Activated effector memory CD4-positive, alpha-beta T cell treated with anti-CD3 and anti-CD28 coated beads, Interleukin-2, amount 50 U/mL, for 16 hours (primary cell): ENCODE data around the gene GABRA5.
"Not testable (repeated sequence)": the region's sequence is repeated elsewhere in the genome, so short reads cannot be mapped to it uniquely, and the experiment has no call there.

Experiments
- DNase-seq: peaks from one replicate; pipeline ENCODE4 v3.0.0-alpha.2; 2020

GABRA5 gene

DNA sequence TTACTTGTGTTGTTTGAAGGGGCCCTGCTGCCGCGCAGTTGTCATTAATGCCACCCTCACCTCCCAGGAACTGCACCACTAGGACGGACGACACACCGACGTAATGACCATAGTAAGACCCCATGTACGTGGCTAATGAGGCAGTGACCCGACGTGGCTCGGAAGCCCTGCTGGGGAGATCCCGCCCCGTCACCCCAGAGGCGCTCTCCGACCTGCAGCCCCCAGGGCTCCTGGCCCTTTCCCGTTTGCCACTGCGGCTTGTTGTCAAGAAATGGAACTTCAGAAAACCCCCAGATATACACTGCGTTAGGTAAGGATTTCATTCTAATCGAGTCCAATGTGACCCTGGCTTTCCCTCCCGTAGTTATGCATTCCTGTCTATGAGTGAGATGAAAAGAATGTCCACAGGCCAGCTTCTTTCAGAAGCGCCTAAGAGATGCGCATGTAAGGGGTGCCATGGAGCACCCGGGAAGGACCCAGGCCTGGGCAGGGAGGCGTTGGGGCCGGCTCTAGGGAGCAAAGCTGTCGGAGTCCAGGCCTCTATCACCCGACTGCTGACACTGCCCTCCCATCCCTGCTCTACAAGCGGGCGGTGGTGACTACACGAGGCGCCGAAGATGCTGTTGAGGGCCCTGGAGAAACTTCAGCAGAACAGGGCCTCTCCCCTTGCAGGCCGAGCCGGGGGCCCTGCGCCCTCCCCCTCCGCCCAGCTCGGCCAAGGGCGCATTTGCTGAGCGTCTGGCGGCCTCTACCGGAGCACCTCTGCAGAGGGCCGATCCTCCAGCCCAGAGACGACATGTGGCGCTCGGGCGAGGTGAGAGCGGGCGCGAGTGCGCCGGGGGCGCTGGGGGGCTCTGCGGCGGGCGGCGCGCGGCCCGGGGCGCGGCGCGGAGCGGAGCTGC lies at the start of gene GABRA5:
Gene GABRA5 (plus strand): TSS at position 765 of the 902 bp plus-strand sequence. CDS start 2,187 bp downstream, outside the sequence.
- DNase-seq = no peak

DNA sequence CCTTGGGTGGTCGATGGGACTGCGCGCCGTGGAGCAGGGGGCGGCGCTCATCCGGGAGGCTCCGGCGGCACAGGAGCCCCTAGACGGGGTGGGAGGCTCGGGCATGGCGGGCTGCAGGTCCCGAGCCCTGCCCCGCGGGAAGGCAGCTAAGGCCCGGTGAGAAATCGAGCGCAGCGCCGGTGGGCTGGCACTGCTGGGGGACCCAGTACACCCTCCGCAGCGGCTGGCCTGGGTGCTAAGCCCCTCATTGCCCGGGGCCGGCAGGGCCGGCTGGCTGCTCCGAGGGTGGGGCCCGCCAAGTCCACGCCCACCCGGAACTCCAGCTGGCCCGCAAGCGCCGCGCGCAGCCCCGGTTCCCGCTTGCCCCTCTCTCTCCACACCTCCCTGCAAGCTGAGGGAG lies 35.7 kb upstream of the GABRA5 start:
- not testable (repeated sequence) for DNase-seq

DNA sequence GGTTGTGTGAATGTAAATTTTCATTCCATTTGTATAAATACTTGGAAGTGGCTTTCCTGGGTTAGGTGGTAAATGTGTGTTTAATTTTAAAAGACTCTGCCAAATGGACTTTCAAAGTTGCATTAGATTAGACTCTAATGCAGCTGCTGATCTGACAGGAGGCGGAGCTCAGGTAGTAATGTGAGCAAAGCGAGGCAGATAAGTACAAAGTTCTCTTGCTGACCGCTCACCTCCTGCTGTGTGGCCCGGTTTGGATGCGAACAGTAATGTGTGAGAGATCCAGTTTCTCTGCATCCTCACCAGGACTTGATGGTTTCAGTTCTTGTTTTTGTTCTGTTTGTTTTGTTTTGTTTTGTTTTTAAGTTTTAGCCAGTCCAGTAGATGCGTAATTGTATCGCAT lies 34.9 kb upstream of the GABRA5 start:
- DNase-seq = no peak

DNA sequence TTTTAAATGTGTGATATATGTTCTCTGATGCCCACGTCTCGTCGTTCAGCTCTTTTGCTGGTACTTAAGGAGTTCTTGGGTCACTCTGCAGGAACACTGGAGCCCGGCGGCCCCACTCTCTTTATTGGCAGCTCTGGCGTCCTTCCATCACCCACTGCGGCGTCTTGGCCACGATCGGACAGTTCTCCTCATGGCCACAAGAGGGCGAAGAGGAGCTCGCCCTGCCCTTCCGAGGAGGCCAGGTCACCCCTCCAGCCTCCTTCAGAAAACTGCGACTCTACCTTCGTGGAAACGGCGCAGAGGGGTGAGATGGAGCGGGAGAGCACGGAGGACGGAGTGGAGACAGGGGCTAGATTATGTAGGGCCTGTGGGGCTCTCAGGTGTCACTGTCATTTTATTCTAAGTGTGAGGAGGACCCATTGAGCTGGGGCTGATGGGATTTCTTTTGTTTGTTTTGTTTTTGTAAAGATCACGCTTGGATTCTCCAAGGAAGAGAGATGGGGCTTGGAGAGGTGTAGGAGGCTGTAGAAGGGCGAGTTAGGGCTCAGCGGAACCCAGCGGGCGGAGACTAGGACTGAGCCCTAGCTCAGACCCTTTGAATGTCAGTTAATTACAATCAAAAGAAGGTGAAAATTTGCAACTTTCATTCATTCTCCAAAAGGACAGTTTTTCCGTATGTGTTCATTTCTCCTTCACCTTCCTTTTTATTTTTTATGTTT lies 28.0 kb upstream of the GABRA5 start:
- no peak for DNase-seq

DNA sequence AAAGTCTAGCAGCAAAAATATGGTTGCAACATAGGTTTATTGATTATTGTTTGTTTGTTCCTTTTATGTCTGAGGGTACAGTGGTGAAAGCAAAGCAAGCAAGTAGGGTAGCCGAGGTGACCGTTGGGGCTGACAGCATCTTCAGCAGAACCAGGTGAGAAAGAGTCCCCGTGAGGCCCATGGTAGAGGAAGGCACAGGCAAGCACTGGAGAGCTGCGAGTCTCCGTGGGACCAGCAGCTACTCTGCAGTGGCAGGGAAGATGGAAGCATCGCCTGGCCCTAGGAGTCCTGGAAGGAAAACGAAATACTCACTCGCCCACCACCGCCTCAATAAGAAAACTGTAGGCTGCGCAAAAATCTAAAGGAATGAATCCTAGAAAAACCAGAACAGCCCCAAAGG lies 25.3 kb upstream of the GABRA5 start:
- DNase-seq = no peak

DNA sequence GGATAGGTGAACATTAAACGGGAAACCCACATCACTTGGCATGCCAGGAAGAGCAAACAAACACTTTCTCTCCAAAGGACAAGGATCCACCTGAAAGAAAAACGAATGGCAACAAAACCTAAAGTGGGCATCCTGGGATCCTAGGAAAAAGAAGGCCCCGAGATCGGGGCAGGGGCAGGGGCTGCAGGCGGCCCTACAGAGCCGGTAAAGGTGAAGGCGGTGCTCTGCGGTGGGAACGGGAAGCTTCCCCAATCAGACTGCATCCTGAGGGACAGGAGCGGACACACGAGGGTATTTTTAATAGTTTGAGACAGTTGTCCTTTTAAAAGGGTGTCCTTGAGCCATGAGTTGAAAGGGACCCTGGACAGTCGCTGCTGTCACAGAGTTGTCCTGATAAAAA lies 24.9 kb upstream of the GABRA5 start:
- no peak for DNase-seq

DNA sequence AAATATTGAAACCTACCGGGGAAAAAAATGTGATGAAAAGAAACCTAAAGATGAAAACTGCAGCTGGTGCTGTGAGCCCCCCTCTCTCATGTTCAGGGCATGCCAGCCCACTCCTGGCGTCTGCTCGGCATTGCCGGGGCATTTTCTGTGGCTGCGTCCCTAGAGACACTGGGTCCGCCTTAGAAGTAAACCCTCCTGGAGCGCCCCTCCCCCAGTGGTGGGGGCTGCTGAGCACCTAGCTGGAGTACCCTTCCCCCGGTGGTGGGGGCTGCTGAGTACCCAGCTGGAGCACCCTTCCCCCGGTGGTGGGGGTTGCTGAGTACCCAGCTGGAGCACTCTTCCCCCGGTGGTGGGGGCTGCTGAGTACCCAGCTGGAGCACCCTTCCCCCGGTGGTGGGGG lies 24.5 kb upstream of the GABRA5 start:
- DNase-seq = no peak

DNA sequence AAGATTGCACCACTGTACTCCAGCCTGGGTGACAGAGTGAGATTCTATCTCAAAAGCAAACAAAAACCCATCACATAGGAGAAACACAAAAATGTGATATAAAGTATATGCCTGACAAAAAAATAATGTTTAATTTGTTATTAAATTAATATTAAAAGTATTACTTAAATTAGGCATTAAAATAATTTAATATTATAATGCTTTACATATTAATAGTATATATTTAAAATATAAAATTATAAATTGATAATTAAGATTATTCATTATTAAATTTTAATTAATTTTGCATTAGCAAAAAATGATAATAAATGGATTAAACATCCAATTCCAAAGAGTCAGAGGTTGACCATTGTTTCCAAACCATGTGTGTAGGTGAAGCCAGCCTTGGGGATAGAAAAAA lies 22.0 kb upstream of the GABRA5 start:
- DNase-seq = no peak

DNA sequence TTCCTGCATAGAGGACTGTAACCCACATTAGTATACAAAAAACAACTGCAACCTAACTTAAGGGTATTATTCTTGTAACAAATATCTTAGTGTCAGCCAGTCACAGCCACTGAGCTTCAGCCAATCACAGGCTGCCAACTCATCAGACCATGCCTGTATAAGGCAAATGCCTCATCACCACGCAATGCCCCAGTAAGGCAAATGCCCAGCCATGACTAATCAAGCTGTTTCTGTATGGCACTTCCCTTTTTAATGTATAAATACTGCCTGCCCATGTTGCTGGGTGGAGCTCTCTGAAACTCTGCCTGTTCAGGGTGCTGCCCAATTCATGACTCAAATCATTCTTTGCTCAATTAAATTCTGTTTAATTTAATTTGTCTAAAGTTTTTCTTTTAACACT lies 18.4 kb upstream of the GABRA5 start:
- no peak for DNase-seq

DNA sequence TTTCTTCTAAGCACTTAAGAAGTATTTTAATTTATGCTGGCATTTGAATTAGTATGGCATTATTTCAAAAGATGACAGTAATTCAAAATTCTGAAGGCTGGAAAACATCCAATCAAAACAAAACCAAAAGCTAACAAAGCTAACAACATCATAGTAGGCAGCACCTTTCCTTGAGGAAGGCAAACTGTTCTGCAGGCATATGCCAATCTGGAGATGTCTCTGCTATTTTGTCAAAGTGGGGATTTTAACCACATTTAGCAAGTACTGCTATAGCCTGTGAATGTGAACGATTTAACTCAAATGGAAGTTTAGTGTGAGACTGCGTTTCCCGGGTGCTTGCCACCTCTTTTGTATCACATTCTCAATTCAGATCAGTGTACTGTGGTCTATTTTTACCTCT lies 16.7 kb upstream of the GABRA5 start:
- no peak for DNase-seq

DNA sequence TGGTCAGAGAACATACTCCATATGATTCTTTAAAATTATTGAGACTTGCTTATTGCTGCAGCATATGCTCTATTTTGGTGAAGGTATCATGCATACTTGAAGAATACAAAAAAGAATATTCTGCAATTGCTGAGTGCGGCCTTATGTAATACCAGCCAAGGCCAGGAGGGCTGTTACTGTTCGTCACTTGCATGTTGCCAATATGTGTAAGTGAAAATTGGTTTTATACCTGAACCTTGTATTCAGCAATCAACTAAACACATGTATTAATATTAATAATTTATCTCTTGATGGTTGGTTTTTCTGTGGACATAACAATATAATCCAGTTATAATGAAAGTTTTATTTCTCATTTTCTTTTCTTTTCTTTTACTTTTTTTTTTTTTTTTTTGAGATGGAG lies 13.9 kb upstream of the GABRA5 start:
- no peak for DNase-seq

DNA sequence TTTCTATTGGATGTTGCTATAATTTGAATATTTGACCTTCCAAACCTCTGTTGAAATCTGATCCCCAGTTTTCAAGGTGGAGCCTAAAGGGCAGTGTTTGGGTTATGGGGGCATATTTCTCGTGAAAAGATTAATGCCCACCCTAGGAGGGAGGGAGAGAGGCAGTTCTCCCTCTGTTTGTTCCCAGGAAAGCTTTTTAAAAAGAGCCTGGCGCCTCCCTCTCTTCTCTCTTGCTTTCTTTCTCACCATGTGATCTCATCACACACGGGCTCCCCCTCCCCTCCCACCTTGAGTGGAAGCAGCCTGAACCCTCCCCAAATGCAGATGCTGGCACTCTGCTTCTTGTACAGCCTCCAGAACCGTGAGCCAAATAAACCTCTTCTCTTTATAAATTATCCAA lies 12.4 kb upstream of the GABRA5 start:
- no peak for DNase-seq

DNA sequence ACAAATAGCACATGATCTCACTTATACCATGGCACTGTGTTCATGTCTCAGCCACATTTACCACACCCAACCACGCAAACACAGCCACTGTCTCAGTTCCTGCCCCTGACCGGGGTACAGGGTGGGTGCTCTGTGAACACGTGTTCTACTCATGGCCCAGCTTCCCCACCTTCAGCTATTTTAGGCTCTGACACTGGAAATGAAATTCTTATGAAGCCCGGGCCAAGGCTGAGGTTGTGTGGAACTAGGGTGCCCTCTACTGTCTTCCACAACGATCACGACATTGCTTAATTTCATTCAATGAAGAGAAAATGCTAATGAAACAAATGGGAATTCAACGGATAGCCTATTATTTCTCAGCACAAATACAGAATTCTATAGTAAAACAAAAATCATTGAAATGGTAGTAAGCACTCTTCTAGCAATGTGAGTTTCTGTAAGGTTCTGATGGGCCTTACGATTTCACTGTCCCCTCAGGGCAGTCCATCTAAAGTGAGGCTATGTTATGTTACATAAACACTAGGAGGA lies 2.1 kb upstream of the GABRA5 start:
- no peak for DNase-seq

DNA sequence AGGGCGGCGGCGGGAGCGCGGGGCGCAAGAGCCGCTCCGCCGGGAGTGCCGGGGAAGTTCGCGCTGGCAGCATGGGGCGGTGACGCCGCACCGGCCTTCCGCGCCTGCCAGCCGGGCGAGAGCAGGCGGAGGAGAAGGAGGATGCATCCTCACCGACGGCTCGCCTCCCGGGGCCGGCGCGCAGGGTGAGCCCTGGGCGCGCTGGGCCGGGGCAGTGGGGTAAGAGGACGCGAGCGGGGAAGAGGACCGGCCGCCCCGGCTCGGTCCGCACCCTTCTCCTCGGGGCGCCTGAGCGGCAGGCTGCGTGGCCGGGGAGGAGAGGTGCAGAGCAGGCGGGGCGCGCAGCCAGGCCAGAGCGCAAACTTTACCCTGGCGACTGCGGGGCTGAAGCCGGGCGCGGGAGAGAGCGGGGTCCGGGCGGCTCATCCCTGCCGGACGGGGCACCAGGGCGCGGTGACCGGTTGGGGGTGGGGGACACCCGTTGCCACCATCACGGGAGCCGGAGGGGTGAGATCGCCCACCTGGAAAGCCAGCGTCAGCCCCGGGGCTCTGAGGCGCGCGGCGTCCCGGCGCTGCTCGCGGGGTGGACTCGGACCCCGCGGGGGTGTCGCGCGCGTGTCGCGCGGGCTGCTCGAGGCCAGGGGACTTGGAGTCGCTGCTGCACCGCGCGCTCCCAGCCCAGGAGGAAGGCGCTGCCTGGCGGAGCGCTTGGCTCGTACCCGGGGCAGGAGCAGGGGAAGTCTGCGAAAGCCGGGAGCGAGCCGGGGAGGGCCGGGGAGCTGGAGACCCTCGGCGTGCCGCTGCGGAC lies 542 bp downstream of the GABRA5 start:
- DNase-seq = no peak

DNA sequence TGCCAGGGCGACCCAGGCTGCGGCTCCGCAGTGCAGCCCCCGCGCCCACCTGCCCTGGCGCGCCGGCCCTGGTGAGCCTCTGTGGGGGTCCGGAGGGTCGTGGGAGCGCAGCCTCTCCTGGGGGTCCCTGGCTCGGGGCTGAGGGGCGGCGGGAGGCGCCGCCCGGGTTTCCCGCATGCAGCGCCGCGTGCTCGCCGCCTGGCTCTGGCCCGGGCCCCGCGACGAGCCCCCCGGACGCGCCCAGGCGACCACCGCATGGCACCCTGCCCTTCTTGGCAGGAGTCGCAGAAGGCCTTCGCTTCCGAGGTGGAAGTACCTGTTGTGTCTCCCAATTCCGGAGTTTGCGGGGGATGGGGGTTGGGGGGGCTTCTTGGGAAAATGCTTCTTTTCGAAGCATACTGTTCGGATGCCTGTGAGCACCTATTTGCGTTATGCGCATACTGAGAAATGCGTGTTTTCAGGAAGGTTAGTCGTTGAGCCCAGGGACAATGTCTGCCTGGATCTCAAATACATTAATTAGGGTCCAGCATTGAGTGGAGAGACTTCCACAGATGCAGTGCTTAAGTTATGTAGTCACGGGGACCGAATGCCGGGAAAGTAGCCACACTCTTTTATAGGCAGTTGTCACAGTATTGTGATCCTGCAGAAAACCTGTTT lies 1.3 kb downstream of the GABRA5 start:
- no peak for DNase-seq

DNA sequence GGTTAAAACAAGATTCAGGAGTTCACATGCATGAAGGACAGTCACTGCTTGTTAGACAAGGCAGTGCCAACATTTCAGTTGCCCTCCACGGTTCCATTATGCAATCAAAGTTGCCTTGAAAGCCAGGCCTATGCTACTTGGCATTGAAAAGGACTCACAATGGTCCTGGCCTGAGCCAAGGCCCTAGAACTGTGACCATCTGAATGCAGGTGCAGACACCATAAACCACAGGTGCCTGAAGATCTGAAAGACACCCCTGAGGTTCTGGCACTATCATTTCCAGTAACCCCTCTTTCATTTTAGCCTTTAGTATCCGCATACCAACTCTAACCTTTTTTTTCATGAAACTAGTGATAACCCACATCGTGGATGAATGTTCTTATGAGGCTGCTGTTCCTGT lies 2.8 kb downstream of the GABRA5 start:
- no peak for DNase-seq

DNA sequence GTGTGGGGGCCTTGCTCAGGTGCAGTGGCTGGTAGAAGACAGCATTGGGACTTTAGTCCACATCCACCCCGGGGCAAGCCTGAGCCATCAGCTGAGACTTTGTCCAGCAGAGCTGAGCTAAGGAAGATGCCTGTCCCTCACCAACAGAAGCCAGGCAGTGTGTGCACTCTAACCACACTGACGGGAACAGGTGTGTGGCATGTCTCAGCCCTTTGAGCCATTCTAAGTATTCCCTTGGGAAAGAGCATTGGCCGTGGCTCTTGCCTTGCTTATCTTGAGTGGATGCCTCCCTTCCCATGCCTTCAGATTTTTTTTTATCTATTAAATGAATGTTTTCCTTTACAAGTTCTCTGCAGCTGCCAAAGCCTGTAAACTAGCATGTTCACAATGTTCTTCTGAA lies 3.5 kb downstream of the GABRA5 start:
- no peak for DNase-seq

DNA sequence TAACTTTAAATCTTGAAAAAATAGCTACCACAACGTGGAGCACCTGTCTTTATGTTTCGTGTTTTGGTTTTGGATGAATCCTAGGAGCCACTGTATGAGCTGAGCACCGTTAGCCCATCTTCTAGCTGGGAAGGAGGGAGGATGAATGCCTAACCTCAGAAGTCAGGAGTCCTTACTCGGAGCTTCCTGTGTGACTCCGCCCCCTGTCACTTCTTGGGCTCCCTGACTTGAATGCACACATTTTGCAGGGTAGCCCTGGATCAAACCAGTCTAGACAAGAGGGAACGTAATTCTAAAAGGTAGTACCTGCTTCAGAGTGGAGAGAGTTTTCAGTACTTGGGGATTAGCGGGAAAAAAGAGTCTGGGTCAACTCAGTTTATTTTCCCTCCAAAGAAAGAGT lies 5.3 kb downstream of the GABRA5 start:
- no peak for DNase-seq

DNA sequence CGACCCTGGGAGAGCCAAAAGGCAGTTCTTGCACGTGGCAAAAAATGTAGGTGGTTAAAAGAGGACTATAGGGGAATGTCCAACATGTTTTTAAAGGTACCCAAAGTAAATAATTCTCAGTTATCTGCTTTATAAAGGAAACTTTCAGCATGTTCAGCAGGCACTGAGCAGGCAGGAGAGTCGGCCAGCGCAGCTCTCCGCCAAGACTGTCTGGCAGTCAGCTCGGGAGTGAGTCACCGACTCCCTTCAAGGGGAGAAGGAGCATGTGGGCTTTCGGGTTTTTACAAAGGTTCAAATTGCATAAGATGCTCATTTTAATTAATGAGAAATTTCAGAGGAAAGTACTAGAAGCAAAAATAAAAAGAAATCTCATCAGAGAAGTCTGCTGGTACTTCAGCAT lies 7.0 kb downstream of the GABRA5 start:
- no peak for DNase-seq

DNA sequence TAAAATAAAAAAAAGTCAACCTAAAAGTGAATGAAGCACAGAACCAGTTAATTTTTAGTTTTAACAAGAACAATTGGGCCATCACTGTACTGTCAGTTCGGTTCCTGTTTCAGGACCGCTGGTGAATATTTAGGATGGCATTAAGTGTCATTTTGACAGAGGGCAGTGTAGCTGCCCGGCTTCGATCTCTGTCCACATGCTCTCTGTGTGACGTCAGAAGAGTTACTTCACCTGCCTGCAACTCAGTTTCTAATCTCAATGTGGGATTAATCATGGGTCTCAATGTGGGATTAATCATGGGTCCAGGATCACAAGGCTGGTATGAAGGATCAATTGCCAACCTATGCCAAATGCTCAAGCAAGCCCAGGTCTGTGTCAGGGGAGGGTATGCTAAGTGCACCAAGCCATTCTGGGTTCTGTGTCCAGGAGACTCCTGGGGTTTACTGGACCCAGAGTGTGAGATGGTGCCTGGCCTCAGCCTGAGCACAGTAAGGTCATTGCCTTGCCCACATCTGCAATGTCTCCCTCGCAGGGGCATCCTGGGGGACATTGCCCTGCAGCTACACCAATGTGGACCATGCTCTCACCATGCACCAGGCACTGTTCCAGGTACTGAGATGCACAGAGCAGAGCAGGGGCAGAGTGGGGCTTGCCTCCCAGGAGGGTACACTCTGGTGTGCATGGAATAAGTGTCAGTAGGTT lies 8.1 kb downstream of the GABRA5 start:
- DNase-seq = no peak

DNA sequence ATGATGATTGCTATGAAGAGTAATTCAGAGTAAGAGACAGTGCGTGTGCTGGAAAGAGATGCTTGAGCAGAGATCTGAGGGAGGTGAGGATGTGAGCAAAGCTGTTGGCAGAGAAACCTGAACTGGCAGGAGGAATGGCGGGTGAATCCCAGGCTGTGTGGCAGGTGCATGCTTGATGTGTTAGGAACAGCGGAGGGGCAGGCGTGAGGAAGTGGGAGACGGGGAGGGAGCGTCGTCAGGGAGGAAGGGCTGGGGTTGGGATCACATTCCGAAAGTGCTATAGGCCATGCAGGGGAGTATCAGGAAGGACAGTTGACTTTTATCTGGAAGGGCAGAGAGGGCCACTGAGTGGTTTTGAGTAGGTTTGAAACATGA lies 8.6 kb downstream of the GABRA5 start:
- no peak for DNase-seq

DNA sequence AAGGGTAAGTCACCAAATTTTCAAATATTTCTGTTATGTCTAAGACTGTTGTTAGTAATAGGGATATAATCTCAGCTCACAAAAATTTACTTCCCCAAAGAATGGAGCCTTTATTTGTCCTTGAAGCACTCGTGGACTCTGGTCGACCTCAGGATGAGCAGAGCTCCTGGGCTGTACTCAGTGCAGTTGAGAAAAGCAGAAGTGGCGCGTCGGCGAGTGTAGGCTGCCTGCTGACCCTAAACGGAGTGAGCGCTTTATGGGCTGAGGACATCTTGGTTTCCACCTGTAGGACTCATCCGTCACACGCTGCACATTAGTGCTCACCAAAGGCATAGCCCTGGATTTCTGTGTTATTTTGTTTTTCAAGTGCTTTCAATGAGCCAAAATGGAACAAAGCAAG lies 11.0 kb downstream of the GABRA5 start:
- DNase-seq = no peak
